PC-9 (cell line): ENCODE data around the gene BBIP1. TPM values are rescaled to one million over a fixed set of nuclear protein-coding genes. Genes with fewer than 3 reads are reported as not detected.
"Not testable (repeated sequence)": the region's sequence is repeated elsewhere in the genome, so short reads cannot be mapped to it uniquely, and the experiment has no call there.

Experiments used
- BruUV-seq: library from RNA; stranded (reverse); fragments of 400-500 nt; replicated peaks from 2 replicates; lab custom pipeline; 2021; lab: Mats Ljungman, UMichigan
- CTCF ChIA-PET: fragments of 300-600 bp; sonication (Branson Sonifier 250); formaldehyde crosslinking; loops from one replicate; lab custom pipeline; 2022; ENCODE audit warnings: antibody characterized with exemption; lab: Charles Lee
- POLR2A ChIA-PET: fragments of 300-600 bp; sonication (Branson Sonifier 250); formaldehyde crosslinking; loops from one replicate; lab custom pipeline; 2022; ENCODE audit warnings: antibody characterized with exemption; ENCODE audit not compliant: unreplicated experiment; lab: Charles Lee
- DNase-seq, 2 experiments: peaks; one replicate each; pipeline versions ENCODE4 v3.0.0 to v3.0.0-alpha.2; 2015 to 2022; ENCODE audit warnings: mixed read lengths in 1 of 2
- H2AFZ ChIP-seq: fragments of 200-600 bp; sonication (generic); 2 replicates; pipeline ENCODE4 v1.8.1; 2017; ENCODE audit warnings: antibody characterized with exemption
- H3F3A ChIP-seq: fragments of 200-600 bp; sonication (generic); 2 replicates; pipeline ENCODE4 v1.8.1; 2017; ENCODE audit warnings: antibody characterized with exemption, mild to moderate bottlenecking, low read depth; ENCODE audit not compliant: insufficient read depth
- H3K27ac ChIP-seq: fragments of 200-600 bp; sonication (generic); 2 replicates; pipeline ENCODE4 v1.6.1; 2016; ENCODE audit warnings: mixed run types
- H3K27me3 ChIP-seq: fragments of 200-600 bp; sonication (generic); 2 replicates; pipeline ENCODE4 v1.6.1; 2016; ENCODE audit warnings: low read depth, mixed run types; ENCODE audit not compliant: insufficient read depth
- H3K36me3 ChIP-seq: fragments of 200-600 bp; sonication (generic); 2 replicates; pipeline ENCODE4 v1.6.1; 2016; ENCODE audit warnings: low read depth, mixed run types
- H3K4me1 ChIP-seq: fragments of 200-600 bp; sonication (generic); replicated peaks from 2 replicates; pipeline ENCODE4 v1.6.1; 2016; ENCODE audit warnings: mixed run types; ENCODE audit not compliant: insufficient read depth
- H3K4me2 ChIP-seq: fragments of 200-600 bp; sonication (generic); 2 replicates; pipeline ENCODE4 v1.6.1; 2017; ENCODE audit warnings: mixed run types
- H3K4me3 ChIP-seq: fragments of 200-600 bp; sonication (generic); 2 replicates; pipeline ENCODE4 v1.6.1; 2016; ENCODE audit warnings: mixed run types
- H3K79me2 ChIP-seq: fragments of 200-600 bp; sonication (generic); 2 replicates; pipeline ENCODE4 v1.6.1; 2017; ENCODE audit warnings: low read depth, mixed run types
- H3K9me2 ChIP-seq: fragments of 200-600 bp; sonication (generic); 2 replicates; pipeline ENCODE4 v1.8.1; 2017; ENCODE audit warnings: mild to moderate bottlenecking; ENCODE audit not compliant: insufficient read depth
- H3K9me3 ChIP-seq: fragments of 200-600 bp; sonication (generic); 2 replicates; pipeline ENCODE4 v1.8.1; 2016; ENCODE audit warnings: low read depth; ENCODE audit not compliant: insufficient read depth
- H4K20me1 ChIP-seq: fragments of 200-600 bp; sonication (generic); 2 replicates; pipeline ENCODE4 v1.8.1; 2017; ENCODE audit not compliant: insufficient read depth
- EZH2 ChIP-seq: fragments of 200-600 bp; sonication (generic); IDR thresholded peaks from 2 replicates; pipeline ENCODE4 v1.8.0; 2017; ENCODE audit warnings: antibody characterized with exemption, low read depth
- intact Hi-C: fragments of 100-400 bp; cut with micrococcal nuclease; formaldehyde crosslinking; loops from one replicate; pipeline ENCODE4 v1.10.0; 2022; ENCODE audit not compliant: unreplicated experiment
- total RNA-seq: library from RNA; stranded (reverse); gene quantifications from 2 replicates; pipeline ENCODE4 v1.2.3, GENCODE V29; 2021
- TF ChIP-seq, protein P1 (sequence below): fragments of 200-600 bp; sonication (generic); conservative IDR thresholded peaks from 2 replicates; pipeline ENCODE4 v1.6.1; 2017; ENCODE audit warnings: mixed run types, antibody characterized with exemption, mild to moderate bottlenecking, moderate library complexity

BBIP1 gene
- total RNA-seq, 1 experiment from 2014 or later = 14.9 TPM

GRCh38 chr10:110868981-110869380 lies 50.0 kb downstream of the BBIP1 start:
- H3K9me2 ChIP-seq = no peaks in the 10 kb centered on the region
- H3K9me3 ChIP-seq = no peaks in the 10 kb centered on the region
- peaks cover 12% of the 10 kb centered on the region for H3K79me2 ChIP-seq
- ChIA-PET CTCF (no interaction called here), POLR2A (no interaction called here)
- H3K27me3 ChIP-seq = no peaks in the 10 kb centered on the region
- no peak for DNase-seq
- H3K4me1 ChIP-seq = peaks cover 34% of the 10 kb centered on the region
- TF ChIP-seq, protein P1, sequence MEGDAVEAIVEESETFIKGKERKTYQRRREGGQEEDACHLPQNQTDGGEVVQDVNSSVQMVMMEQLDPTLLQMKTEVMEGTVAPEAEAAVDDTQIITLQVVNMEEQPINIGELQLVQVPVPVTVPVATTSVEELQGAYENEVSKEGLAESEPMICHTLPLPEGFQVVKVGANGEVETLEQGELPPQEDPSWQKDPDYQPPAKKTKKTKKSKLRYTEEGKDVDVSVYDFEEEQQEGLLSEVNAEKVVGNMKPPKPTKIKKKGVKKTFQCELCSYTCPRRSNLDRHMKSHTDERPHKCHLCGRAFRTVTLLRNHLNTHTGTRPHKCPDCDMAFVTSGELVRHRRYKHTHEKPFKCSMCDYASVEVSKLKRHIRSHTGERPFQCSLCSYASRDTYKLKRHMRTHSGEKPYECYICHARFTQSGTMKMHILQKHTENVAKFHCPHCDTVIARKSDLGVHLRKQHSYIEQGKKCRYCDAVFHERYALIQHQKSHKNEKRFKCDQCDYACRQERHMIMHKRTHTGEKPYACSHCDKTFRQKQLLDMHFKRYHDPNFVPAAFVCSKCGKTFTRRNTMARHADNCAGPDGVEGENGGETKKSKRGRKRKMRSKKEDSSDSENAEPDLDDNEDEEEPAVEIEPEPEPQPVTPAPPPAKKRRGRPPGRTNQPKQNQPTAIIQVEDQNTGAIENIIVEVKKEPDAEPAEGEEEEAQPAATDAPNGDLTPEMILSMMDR = no peak
- no peak for TF ChIP-seq EZH2
- BruUV-seq = no TSS peak
- no peak overlapping the region for H2AFZ ChIP-seq
- H3K27ac ChIP-seq = no peak overlapping the region
- no peak overlapping the region for H3K4me3 ChIP-seq
- no peak overlapping the region for H3K4me2 ChIP-seq
- H3F3A ChIP-seq = peaks cover 11% of the 10 kb centered on the region; the same call in 1 of the 2 replicates
- no peaks in the 10 kb centered on the region for H3K36me3 ChIP-seq
- intact Hi-C loops = no loop called here
- H4K20me1 ChIP-seq = no peaks in the 10 kb centered on the region

GRCh38 chr10:110867807-110868465 lies 51.0 kb downstream of the BBIP1 start:
- Histone ChIP-seq H3K9me2 (no peaks in the 10 kb centered on the region), H3K9me3 (no peaks in the 10 kb centered on the region), H3K36me3 (no peaks in the 10 kb centered on the region), H3K27me3 (no peaks in the 10 kb centered on the region), H3K4me1 (peaks cover 25% of the 10 kb centered on the region), H3K4me3 (no peak overlapping the region), H3K27ac (no peak overlapping the region), H3K79me2 (peaks cover 2% of the 10 kb centered on the region), H2AFZ (no peak overlapping the region), H3K4me2 (no peak overlapping the region), H3F3A (peaks cover 11% of the 10 kb centered on the region; the same call in 1 of the 2 replicates), H4K20me1 (no peaks in the 10 kb centered on the region)
- TF ChIP-seq, protein P1 = no peak
- no peak for TF ChIP-seq EZH2
- BruUV-seq = no TSS peak
- CTCF ChIA-PET = no interaction called here
- no peak for DNase-seq
- POLR2A ChIA-PET = no interaction called here
- intact Hi-C loops = no loop called here

GRCh38 chr10:110867011-110867806 lies 51.8 kb downstream of the BBIP1 start:
- H3K9me3 ChIP-seq, H2AFZ ChIP-seq, H3K36me3 ChIP-seq, DNase-seq, H3K9me2 ChIP-seq, H3K4me2 ChIP-seq, CTCF ChIA-PET, H3K79me2 ChIP-seq, H4K20me1 ChIP-seq, H3K27ac ChIP-seq, intact Hi-C loops, H3K27me3 ChIP-seq, BruUV-seq, H3K4me3 ChIP-seq, POLR2A ChIA-PET: not testable (repeated sequence)
- Histone ChIP-seq H3F3A (peaks cover 11% of the 10 kb centered on the region; the same call in 1 of the 2 replicates), H3K4me1 (peaks cover 25% of the 10 kb centered on the region)
